Esophagus squamous epithelium (tissue), 5 donors: ENCODE data around the gene AAMP. TPM values are rescaled to one million over a fixed set of nuclear protein-coding genes. Genes with fewer than 3 reads are reported as not detected.

ENCODE experiments used
- DNase-seq: peaks from one replicate; lab custom pipeline; 2025; lab: John Stamatoyannopoulos, UW
- H3K27ac ChIP-seq, 4 donors: fragments of 200-600 bp; sonication (generic); one replicate each; pipeline ENCODE4 v1.5.1; 2016 to 2019; ENCODE audit warnings: mild to moderate bottlenecking in 1 of 4
- H3K27me3 ChIP-seq, 4 donors: fragments of 200-600 bp; sonication (generic); 1 replicate in 3 of 4; 2 replicates in 1 of 4; pipeline versions ENCODE4 v1.5.1 to v1.6.0; 2017 to 2021; ENCODE audit warnings: antibody characterized with exemption in 1 of 4
- H3K36me3 ChIP-seq, 3 donors: fragments of 200-600 bp; sonication (generic); one replicate each; pipeline ENCODE4 v1.5.1; 2016 to 2019
- H3K4me1 ChIP-seq, 3 donors: fragments of 200-600 bp; sonication (generic); one replicate each; pipeline ENCODE4 v1.5.1; 2017 to 2019
- H3K4me3 ChIP-seq, 4 donors: fragments of 200-600 bp; sonication (generic); 1 replicate in 3 of 4; 2 replicates in 1 of 4; pipeline ENCODE4 v1.5.1; 2016 to 2019; ENCODE audit warnings: mild to moderate bottlenecking in 2 of 4, moderate library complexity in 1 of 4
- H3K9me3 ChIP-seq, 3 donors: fragments of 200-600 bp; sonication (generic); one replicate each; pipeline ENCODE4 v1.5.1; 2016 to 2019
- POLR2A ChIP-seq, 4 donors: fragments of 450-650 bp; IDR thresholded peaks; one replicate each; pipeline ENCODE4 v1.6.1; 2017; ENCODE audit warnings: antibody characterized with exemption in 4 of 4, mild to moderate bottlenecking in 4 of 4, moderate library complexity in 3 of 4
- WGBS, 2 donors: methylation state at CpG; one replicate each; pipeline ENCODE4 v1.1.5; 2018; 5-methylcytosine and 5-hydroxymethylcytosine counted together
- intact Hi-C: fragments of 100-400 bp; cut with DNase I; formaldehyde crosslinking; loops from one replicate; pipeline ENCODE4 v1.15.0; 2022
- total RNA-seq, 4 donors: library from RNA; depleted of rRNA; stranded (reverse); fragments of >200 nt; gene quantifications; one replicate each; pipeline ENCODE4 v1.1.0, GENCODE V29; 2016
- TF ChIP-seq, protein P1 (sequence below), 6 experiments: fragments of 450-650 bp in 4 of 6; fragments of 200-600 bp in 2 of 6; sonication (generic) in 2 of 6; IDR thresholded peaks; one replicate each; pipeline ENCODE4 v1.5.1; 2016 to 2019; ENCODE audit warnings: antibody characterized with exemption in 6 of 6, mild to moderate bottlenecking in 4 of 6, moderate library complexity in 4 of 6
- donor health status: DM: yes; HTN: yes; CAD: no.

Gene AAMP
- total RNA-seq, 4 donors from 2014 or later, result 97.9 to 136 (median 118) TPM

DNA sequence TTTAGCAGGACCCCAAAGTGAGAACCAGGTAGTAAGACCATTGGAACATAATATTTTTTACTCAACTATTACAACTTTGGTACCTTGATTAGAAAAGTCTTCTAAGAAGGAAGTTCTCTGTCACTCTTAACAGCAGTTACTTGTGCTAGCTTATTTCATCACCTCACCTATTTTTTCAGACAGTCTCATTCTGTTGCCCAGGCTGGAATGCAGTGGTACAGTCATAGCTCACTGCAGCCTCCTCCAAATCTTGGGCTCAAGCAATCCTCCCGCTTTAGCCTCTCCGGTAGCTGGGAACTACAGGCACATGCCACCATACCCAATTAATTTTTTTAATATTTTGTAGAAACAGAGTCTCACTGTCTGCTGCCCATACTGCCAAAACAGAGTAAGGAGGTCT is 34.9 kb downstream of the AAMP start:
- H3K36me3 ChIP-seq, result peaks cover 39 to 100% (median 80%) of the 10 kb centered on the region in 3 donors
- WGBS, 2 donors, result 96 to 100% methylated on average over 2 of the region's 2 CpGs

DNA sequence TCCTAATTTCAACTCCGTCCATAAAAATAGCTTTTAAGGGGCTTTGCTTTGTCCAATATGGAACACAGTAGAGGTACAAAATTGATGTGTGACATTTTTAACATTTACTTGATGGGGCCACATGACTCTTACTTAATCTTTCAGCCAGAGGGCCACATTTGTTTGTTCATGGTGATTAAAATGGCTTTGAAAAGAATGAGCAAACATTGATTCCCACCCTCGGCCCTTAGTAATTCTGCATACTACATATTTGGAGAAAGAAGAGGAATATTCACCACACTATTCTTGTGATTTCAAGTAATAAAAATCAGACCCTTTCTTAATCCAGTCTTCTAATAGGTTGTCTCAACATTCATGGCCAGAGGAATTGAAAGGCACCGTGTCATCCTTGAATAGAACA is 35.4 kb downstream of the AAMP start:
- no peak overlapping the region for H3K27ac ChIP-seq
- H3K4me3 ChIP-seq, result no peak overlapping the region
- peaks cover 39 to 100% (median 75%) of the 10 kb centered on the region in 3 donors for H3K36me3 ChIP-seq
- no peak for DNase-seq
- no peaks in the 10 kb centered on the region for H3K9me3 ChIP-seq
- TF ChIP-seq, protein P1, sequence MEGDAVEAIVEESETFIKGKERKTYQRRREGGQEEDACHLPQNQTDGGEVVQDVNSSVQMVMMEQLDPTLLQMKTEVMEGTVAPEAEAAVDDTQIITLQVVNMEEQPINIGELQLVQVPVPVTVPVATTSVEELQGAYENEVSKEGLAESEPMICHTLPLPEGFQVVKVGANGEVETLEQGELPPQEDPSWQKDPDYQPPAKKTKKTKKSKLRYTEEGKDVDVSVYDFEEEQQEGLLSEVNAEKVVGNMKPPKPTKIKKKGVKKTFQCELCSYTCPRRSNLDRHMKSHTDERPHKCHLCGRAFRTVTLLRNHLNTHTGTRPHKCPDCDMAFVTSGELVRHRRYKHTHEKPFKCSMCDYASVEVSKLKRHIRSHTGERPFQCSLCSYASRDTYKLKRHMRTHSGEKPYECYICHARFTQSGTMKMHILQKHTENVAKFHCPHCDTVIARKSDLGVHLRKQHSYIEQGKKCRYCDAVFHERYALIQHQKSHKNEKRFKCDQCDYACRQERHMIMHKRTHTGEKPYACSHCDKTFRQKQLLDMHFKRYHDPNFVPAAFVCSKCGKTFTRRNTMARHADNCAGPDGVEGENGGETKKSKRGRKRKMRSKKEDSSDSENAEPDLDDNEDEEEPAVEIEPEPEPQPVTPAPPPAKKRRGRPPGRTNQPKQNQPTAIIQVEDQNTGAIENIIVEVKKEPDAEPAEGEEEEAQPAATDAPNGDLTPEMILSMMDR (IDR thresholded peaks at IDR 0.05), result no peak
- TF ChIP-seq POLR2A (IDR thresholded peaks at IDR 0.05), result no peak
- WGBS, 2 donors, result 45 to 48% methylated on average over 3 of the region's 3 CpGs
- intact Hi-C loops, result no loop called here
- peaks cover 3 to 21% (median 15%) of the 10 kb centered on the region in 3 donors for H3K4me1 ChIP-seq
- H3K27me3 ChIP-seq, result no peaks in the 10 kb centered on the region

More for the DNA sequence above, 34.9 kb downstream of the AAMP start:
- Histone ChIP-seq H3K4me1 (peaks cover 0 to 16% (median 11%) of the 10 kb centered on the region in 3 donors), H3K9me3 (no peaks in the 10 kb centered on the region), H3K4me3 (no peak overlapping the region), H3K27me3 (no peaks in the 10 kb centered on the region), H3K27ac (no peak overlapping the region)
- TF ChIP-seq, protein P1 (IDR thresholded peaks at IDR 0.05), result no peak
- no peak for TF ChIP-seq POLR2A (IDR thresholded peaks at IDR 0.05)
- DNase-seq, result no peak
- intact Hi-C loops, result no loop called here

DNA sequence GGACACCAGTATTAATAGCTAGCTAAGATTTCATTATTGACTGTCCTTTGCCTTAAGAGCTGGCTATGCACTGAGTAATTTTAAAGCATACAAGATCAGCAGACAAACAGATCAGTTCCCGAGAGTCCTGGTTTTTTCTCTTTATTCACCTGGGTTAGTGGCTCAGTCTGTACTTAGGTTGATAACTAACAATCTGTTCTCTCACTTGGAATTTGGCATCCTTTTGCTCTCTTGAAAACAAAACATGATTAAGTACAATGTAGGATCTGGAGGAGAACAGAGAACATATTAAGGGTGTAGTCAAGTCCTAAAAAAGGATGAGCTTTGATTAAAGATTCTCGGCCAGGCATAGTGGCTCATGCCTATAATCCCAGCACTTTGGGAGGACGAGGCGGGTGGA is 36.4 kb downstream of the AAMP start:
- peaks cover 29 to 100% (median 71%) of the 10 kb centered on the region in 3 donors for H3K36me3 ChIP-seq
- no peaks in the 10 kb centered on the region for H3K9me3 ChIP-seq
- no peaks in the 10 kb centered on the region for H3K27me3 ChIP-seq
- WGBS, 2 donors, result 83 to 92% methylated on average over 4 of the region's 4 CpGs
- H3K4me3 ChIP-seq, result no peak overlapping the region
- H3K4me1 ChIP-seq, result peaks cover 13 to 31% (median 22%) of the 10 kb centered on the region in 3 donors
- TF ChIP-seq, protein P1 (IDR thresholded peaks at IDR 0.05), result no peak
- TF ChIP-seq POLR2A (IDR thresholded peaks at IDR 0.05), result no peak
- no peak overlapping the region for H3K27ac ChIP-seq
- intact Hi-C loops, result no loop called here
- no peak for DNase-seq

DNA sequence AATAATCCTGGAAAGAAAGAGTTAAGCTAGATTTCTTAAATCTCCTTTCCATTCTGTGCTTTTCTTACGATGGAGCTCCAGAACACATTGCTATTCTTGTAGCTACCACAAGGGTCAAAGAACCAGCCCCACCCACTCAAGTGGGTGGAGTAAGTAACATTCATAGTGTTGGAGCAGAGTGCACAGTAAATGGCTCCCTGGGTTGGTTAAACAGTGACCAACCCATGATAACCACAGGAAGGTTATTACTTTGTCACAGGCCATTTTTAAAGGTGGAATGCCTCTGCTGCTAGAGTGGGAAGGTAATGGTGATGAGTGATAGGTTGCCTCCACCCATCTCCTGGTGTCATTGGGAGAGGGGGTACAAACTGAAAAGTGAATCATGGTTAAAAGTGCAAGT is 39.1 kb downstream of the AAMP start:
- Histone ChIP-seq H3K27me3 (no peaks in the 10 kb centered on the region), H3K4me1 (peaks cover 16 to 54% (median 32%) of the 10 kb centered on the region in 3 donors), H3K27ac (peak overlapping the region in 2 of 4 donors; percentile 75 to 78), H3K9me3 (no peaks in the 10 kb centered on the region), H3K4me3 (no peak overlapping the region), H3K36me3 (peaks cover 18 to 100% (median 72%) of the 10 kb centered on the region in 3 donors)
- 0% methylated on average over 1 of the region's 1 CpG for WGBS, 2 donors
- intact Hi-C loops, result no loop called here
- TF ChIP-seq POLR2A (IDR thresholded peaks at IDR 0.05), result no peak
- TF ChIP-seq, protein P1 (IDR thresholded peaks at IDR 0.05), result peak in 5 of 6 experiments; percentile 8 to 48 (median 18)
- no peak for DNase-seq

DNA sequence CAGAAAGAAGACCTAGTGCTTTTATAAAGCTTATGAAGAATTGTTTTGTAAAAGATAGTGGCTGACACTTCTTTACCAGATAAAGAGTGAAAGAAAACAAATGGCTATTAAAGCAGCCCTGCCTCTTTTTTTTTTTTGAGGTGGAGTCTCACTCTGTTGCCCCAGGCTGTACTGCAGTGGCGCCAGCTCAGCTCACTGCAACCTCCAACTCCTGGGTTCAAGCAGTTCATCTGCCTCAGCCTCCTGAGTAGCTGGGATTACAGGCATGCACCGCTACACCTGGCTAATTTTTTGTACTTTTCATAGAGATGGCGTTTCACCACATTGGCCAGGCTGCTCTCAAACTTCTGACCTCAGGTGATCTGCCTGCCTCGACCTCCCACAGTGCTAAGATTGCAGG is 40.1 kb downstream of the AAMP start:
- Histone ChIP-seq H3K27ac (peak overlapping the region in 3 of 4 donors; percentile 49 to 78 (median 75)), H3K4me1 (peaks cover 16 to 64% (median 34%) of the 10 kb centered on the region in 3 donors), H3K36me3 (peaks cover 14 to 100% (median 65%) of the 10 kb centered on the region in 3 donors), H3K27me3 (no peaks in the 10 kb centered on the region), H3K9me3 (no peaks in the 10 kb centered on the region), H3K4me3 (no peak overlapping the region)
- DNase-seq, result no peak
- intact Hi-C loops, result no loop called here
- 37 to 46% methylated on average over 4 of the region's 4 CpGs for WGBS, 2 donors
- TF ChIP-seq, protein P1 (IDR thresholded peaks at IDR 0.05), result no peak
- TF ChIP-seq POLR2A (IDR thresholded peaks at IDR 0.05), result no peak
